GM13976 (cell line): Measurements from ENCODE around the gene ZRANB1.

Experiments used
- DNase-seq: peaks from one replicate; pipeline ENCODE4 v3.0.0; 2012; ENCODE audit warnings: low spot score
- CTCF ChIP-seq: IDR thresholded peaks from 2 replicates; pipeline ENCODE4 v1.5.1; 2012; ENCODE audit warnings: borderline replicate concordance, mild to moderate bottlenecking; ENCODE audit not compliant: insufficient read depth; ENCODE audit errors: extremely low read depth, missing control alignments, control extremely low read depth
- in situ Hi-C: fragments of 300-500 bp; cut with MboI; formaldehyde crosslinking; loops from one replicate; pipeline ENCODE4 v1.12.0; 2022; ENCODE audit warnings: low sequenced_read_pairs, mixed read lengths, inconsistent platforms; ENCODE audit not compliant: unreplicated experiment

ZRANB1 gene

GRCh38 chr10:125026036-125026931 is 84.4 kb downstream of the ZRANB1 start:
- DNase-seq: no peak
- in situ Hi-C loops: no loop called here
- no peak for TF ChIP-seq CTCF

GRCh38 chr10:125026974-125027735 is 85.2 kb downstream of the ZRANB1 start:
- in situ Hi-C loops: no loop called here
- DNase-seq: no peak
- no peak for TF ChIP-seq CTCF

- no peak for TF ChIP-seq CTCF
- in situ Hi-C loops: no loop called here
- DNase-seq: no peak
These were observed 86.2 kb downstream of the ZRANB1 start for GRCh38 chr10:125027871-125028869.

- TF ChIP-seq CTCF: no peak
- in situ Hi-C loops: no loop called here
- no peak for DNase-seq
These were observed 87.8 kb downstream of the ZRANB1 start for GRCh38 chr10:125029584-125030242.

GRCh38 chr10:125030567-125031197 is 88.8 kb downstream of the ZRANB1 start:
- no peak for TF ChIP-seq CTCF
- DNase-seq: no peak
- in situ Hi-C loops: no loop called here
